NCI-H128 (cell line): ENCODE data around the gene ADAT1.

Source experiments
- DNase-seq: peaks from one replicate; lab custom pipeline; 2025; ENCODE audit not compliant: unreplicated experiment; lab: John Stamatoyannopoulos, UW

The ADAT1 gene

DNA sequence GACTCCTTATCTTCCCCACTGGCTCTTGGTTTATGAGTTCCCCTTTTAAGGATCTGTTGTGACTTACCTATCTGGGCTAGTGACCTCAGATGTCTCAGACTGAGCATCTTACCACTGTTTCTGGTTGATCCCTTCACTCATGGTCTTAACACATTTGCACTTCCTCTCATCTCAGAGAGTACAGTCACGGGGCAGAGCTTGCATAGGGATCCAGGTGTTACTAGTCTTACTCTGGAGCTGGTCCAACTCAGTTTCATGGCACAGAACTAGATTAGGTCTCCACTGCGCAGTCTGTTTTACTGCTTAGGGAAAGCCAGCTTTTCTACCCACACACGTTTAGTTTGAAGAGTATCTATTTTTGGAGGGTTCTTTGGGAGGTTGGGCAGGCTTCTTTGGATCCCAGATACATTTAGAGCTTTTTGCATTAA is 46.7 kb downstream of the ADAT1 start:
- no peak for DNase-seq

DNA sequence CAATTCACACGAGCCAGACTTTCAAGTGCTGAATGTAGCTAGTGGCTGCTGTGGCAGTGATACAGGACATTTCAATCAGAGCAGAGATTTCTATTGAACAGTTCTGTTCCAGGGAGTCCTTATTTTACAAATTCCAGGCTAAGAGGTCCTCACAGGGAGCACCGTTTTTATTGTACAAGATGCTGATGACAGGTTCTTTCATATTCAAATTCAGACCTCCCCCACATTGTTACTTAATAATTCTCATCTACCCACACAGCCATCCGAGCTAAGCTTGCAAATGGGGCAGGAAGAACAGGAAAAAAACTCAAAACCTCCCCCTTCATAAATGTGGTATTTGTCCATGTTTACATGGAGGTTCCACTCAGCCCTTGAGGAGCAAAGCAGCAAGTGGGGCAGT is 47.1 kb downstream of the ADAT1 start:
- no peak for DNase-seq

DNA sequence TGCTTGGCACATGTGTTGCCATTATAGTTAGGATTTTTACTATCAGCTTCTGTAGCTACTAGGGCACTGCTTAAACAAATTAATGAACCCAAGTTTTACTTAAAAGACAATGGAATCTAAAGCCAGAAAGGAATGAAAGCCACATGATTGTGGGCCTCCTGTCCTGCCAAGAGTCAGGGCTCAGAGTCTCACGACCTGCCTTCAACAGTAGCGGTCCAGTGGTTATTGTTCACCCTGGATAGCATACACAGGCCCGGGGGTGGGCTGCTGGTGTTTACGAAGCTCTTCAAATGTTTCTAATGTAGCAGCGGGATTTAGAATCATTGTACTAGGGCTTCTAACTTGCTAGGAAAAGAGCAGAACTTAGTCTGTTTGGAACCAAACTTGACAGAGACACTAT is 49.1 kb downstream of the ADAT1 start:
- DNase-seq: no peak

DNA sequence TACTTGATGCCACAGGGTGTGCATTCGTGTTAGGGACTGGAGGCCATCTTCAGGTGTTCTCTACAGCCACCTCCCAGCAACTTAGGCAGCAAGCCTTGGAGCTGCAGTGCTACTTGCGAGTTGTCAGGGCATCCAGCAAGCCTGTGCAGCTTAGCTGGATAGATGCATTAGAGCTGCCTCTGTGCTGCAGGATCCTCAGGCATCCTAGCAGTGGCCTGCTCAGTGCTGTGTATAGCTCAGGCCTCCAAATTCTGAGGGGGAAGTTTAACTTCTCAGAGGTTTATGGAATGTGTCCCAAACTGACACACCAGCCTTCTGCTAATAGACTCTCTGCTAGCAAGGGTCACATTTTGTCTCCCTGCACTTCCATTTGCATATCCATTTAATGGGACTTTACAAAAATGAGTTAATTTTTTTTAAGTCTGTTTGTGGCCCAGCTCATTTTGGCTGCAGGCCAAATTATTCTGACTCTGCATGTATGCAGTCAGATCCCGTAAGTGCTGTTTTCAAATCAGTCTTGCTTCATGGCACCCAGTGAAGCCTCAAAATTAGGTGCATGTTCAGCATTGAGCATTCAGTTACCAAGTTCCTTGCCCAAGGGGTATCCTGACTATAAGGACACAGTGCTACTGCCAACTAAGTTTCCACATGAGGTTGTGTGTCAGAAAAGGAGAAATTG is 50.1 kb downstream of the ADAT1 start:
- no peak for DNase-seq

DNA sequence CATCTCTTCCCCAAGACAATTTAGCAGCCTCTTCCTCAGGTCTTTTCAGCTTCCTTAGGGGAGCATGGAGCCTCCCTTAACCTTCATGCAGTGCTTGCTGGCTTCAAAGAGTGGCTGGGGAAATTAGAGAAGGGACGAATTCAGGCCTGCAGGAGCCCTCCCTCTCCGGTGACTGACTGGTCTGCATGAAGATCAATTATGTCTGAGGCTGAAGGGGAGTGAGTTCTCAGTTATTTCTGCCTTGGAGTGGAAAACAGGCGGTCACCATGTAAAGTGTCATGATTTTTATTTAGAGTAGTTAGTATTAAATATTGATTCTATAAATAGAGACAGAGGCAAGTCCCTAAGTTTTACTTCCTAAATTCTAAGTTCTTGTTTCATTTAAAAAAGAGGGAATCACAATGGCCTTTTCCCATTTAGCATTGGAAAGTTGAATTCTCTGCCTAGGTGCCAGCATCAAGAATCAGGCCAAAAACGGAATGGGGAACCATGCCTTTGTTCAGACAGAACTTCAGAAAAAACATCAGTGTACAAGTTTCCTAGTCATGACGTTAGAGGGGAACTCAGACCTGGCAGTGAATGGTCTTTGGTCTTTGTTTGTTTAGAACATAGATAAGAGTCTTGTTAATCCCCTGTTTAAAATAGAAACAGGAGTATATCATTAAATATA is 52.5 kb downstream of the ADAT1 start:
- no peak for DNase-seq

DNA sequence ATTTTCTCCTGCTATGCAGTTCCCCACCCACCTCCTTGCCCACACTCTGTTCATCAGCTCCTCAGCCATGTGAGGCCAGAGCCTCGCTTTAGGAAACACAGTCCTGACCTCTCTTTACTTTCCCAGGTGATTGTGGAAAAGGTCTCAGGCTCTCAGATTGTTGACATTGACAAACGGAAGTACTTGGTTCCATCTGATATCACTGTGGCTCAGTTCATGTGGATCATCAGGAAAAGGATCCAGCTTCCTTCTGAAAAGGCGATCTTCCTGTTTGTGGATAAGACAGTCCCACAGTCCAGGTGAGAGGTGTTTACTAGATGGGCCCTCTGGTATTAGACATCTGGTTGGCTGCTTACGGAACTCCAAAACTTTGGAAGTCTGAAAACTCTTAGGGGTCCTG is 55.2 kb downstream of the ADAT1 start:
- no peak for DNase-seq

DNA sequence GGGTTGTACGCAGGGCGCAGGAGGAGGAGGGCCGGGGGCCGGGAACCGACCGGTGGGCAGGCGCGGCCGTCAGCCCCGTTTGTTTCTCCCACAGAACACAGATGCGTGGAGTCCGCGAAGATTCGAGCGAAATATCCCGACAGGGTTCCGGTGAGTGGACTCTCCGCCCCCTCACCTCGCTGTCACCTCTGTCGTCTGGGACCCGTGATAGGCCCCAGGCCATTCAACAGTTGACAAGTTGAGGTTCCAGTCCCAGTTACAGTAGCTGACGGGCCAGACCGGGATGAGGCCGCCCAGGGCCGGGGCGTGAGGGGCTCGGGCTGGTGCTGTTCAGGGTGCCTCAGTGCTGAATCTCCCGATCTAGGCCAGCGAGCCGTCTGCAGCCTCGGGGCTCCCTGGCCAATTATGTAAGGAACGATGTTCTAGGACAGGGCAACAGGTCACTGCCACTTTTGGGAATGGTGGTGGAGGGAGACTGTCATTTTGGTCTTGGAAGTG is 56.3 kb downstream of the ADAT1 start:
- no peak for DNase-seq

DNA sequence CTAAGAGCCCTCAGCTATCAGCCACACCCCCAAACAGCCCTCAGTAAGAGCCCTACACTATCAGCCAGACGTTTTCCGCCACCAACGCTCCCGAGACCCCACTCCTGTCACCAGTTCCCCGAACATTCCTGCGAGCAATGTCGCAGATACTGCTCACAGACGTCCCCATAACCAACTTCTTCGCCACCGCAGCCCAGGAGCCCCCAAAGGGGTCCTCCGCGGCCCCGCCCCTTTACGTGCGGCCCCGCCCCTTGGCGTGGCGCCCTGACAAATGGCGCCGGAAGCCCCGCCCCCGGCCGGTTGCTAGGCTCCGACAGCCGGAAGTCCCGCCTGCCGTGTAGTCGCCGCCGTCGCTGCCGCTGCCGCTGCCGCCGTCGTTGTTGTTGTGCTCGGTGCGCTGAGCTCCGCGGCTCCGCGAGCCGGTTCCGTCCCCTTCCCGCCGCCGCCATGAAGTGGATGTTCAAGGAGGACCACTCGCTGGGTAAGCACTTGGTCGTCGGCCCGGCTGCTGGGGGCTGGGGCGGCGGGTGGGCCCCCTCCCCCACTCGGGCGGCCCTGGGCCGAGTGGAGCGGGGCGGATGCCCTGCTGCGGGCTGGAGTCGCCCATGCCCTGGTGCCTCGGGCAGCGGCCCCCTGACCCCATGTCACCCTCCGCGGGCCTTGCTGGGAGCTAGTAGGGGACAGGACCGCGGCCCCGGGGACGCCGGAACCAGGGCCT is 56.9 kb downstream of the ADAT1 start, which contains the start of gene GABARAPL2:
Gene GABARAPL2, plus strand, starts transcription at position 340 of the 718 bp plus-strand sequence. Its CDS starts 108 bp downstream, at position 448.
- DNase-seq: peak; percentile 48

DNA sequence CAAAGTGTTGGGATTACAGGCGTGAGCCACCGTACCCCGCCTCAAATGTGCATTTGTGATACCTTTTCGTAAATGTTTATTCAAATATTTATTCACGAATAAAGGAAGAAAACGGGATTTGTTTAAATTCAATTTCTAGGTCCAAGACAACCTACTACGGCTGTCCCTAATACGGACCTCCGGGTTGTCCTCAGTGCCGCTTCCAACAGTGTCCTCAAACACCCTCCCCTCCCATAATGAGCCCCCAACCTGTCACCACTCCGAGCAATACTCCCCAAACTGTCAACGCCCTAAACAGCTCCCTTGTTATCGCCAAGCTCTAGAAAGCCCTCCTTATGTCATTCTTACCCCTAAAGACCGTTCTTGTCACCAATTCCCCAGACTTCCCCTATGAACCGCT is 57.4 kb downstream of the ADAT1 start:
- no peak for DNase-seq

DNA sequence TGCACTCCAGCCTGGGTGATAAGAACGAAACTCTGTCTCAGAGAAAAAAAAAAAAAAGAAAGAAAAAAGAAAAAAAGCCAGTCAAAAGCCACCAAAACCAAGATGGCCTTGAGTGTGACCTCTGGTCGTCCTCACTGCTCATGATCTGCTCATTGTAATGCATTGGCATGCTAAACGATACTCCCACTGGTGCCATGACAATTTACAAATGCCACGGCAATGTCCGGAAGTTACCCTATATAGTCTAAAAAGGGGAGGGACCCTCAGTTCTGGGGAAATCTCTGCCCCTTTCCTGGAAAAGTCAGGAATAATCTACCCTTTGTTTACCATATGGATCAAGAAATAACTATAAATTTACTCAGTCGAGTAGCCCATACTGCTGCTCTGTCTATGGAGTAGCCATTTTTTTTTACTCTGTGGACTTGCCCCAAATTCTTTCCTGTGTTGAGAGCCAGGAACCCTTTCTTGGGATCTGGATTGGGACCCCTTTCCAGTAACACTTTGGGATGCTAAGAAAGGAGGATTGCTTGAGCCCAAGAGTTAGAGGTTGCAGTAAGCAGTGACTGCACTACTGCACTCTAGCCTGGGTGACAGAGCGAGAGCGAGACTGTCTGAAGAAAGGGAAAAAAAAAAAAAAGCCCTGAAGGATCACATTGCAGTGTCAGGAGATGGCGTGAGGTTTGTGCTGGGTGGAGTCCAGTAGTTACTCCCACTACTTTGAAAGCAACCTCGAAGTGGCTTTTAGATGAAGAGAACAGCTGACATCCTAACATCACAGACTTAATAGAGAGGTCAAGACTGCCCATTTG is 63.3 kb downstream of the ADAT1 start:
- DNase-seq: no peak

DNA sequence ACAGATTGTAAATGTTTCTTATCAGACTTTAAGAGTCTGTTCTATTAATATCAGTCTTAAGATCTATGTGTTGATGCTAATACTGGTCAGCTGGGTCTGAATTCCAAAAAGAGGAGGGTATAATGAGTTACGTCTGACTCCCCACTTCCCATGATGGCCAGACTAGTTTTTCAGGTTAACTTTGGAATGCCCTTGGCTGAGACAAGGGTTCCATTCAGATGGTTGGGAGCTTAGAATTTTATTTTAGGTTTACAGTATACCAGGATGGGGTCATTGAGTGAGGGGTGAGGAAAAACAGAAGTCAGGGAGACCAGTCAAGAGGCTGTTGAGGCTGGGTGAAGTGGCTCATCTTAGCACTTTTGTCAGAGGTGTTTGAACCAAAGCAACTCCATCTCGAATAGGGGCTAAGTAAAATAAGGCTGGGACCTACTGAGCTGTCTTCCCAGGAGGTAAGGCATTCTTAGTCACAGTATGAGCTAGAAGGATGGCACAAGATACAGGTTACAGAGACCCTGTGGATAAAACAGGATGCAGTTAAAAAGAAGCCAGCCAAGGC is 64.2 kb downstream of the ADAT1 start:
- no peak for DNase-seq

DNA sequence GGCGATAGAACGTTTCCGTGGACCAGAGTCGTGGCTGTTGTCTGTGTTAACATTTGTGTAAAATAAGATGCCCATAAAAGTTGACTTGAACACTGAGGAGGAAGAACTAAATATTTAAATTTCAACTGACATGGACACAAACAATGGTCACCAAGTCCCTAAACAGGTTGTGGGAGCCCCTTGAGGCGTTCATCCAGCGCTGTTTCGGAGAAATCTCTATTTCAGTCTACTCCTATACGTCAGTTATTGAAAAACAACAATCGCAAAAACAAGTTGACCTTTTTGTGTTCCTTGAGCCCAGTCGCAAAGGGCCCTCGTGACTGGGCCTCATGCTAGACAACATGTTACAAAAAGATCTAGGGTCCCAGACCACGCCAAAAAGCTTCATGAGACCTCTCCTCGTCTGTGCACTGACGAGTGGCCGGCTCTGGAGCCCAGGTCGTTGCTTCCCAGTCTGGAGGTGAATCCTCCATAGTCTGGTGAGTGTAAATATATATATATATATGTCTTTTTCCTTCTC is 66.6 kb downstream of the ADAT1 start:
- no peak for DNase-seq

DNA sequence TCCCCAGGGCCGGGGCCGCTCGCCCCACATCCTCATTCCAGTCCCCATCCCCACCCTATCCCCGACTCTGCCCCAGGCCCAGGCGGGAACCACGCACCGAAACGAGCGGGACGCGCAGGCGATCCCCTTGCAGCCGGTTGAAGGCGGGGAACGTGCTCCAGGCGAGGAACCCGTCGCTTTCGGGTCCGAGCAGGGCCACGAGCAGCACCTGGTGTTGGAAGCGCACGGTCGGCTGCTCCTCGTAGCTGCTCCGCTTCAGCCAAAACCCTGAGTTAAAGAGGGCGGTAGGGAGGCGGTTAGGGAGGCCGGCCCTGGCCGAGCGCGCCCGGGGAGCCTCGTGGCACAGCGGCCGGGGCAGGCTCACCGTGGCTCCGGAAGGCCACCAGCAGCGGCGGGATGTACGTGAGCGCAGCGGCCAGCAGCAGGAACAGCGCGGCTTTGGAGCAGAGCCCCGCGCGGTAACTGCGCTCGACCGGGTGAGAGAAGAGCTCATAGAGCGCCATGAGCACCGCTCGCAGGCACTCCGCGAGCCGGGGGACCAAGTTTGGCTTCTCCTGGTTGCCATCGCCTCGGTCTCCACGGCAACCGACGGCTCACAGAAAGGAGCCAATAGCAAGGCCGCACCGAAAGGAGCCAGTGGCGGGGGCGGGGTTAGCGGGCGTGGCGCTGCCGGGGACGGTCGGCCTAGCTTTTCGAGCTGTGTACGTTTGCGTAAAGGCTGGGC is 67.2 kb downstream of the ADAT1 start, which contains the start of gene TMEM231:
Gene TMEM231, minus strand, starts transcription at position 546 of the 724 bp plus-strand sequence. Its CDS starts 43 bp downstream, at position 503.
- peak; percentile 84 for DNase-seq

DNA sequence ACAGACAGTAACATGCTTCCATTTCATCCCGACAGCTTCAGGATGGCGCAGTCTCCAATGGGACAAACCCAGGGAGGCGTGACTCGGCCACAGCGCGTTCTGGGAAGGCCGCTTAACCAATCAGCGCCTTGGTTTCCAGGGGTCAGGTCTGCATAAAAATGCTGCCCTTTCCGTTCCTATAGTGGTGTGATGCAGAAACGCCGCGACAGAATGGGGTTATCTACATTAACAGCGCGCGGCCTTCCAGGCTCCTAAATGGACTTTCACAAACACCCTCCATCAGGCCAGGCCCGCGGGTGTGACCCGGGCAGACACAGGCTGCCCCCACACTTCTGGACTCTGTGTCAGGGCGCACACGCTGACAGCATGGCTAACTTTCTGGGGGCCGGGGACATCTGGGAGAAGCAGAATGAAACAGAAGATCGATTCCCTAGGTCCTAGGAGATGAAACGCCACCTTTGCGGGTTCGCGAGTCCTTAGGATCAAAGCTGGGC is 67.8 kb downstream of the ADAT1 start:
- DNase-seq: peak; percentile 1

DNA sequence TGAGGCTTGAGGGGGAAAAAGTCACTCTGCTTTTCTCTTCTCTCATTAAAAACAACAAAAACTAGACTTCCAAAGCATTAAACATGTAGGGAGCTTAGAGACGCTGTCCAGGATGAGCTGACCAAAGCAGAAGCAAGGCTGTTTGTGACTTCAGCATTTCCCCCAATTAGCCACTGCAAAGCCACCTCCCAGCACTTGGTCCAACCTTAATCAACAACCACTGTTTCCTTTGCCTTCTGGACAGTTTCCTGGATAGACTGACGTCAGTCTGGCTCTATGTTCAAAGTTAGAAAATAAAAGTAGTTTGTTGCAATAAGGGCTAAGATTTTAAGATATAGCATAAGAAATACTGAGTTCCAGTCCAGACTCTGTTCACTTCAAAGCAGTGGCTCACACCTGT is 70.1 kb downstream of the ADAT1 start:
- DNase-seq: no peak

DNA sequence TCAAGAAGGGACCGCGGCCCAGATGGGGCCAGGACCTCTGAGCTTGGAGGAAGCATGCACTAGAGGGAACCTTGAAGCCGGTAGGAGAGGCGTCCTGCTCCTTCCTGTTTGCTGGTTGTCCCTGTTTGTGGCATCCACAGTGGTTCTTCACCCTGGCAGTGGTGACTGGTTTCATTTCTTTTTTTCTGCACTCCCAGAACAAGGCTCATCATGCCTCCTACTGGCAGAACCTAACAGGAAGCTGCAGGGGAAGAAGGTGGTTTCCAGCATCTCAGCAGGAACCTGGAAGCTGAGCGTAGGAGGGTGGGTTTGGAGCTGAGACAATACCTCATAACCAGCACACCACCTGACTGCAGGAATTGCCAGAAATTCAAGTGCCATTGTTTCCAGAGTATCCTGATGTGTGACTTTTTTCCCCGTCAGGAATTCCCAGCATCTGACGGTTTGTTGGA is 72.8 kb downstream of the ADAT1 start:
- DNase-seq: no peak
